ENCODE results near the gene JHY. TPM values are rescaled to one million over a fixed set of nuclear protein-coding genes. Genes with fewer than 3 reads are reported as not detected.

Gene JHY
- total RNA-seq, 1 donor from 2014 or later = 3.4 TPM

DNA sequence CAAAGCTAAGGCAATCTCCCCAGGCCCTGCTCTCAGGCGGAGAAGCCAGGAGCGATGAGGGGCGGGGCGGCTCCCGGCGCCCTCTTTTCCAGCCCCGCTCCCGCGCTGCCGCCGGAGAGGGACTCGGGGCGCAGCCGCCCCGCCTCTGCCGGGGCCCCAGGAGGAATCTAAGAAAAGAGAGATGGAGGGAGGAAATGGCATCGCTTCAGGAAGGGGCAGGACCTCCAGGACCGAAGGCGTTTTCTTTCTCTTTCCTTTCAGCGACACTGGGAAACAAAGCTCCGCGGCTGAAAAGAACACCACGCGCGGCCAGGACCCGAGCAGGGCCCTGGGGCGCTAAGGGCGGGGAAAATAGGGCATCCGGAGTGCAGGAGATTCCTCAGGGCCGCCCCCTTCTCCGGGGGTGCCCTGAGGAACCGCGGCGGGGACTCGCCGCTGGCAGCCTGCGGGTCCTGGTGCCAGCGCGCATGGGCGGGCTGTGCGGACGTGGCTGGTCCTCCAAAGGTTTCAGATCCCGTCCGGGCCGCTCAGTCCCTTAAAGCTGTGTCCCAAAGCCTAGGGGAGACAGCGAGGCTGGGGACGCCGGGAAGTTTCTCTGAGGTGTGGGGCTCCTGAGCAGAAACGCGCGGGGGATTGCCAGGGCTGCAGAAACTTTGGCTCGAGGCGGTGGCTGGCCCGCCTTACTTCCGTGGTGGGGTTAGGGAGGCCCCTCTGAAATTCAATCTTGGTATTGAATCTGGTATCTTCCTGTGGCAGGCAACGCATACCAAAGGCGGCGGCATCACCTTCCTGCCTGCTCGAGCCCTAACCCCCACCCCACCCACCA lies 101.8 kb downstream of the JHY start:
- H3K36me3 ChIP-seq (ENCODE audit: control insufficient read depth, insufficient read depth, low read length) = no peaks in the 10 kb centered on the region
- peaks cover 60% of the 10 kb centered on the region for H3K27me3 ChIP-seq (ENCODE audit: control insufficient read depth, insufficient read depth, low read length)
- no peak for DNase-seq (ENCODE audit: low read depth)
- H3K4me3 ChIP-seq (ENCODE audit: low read depth, low read length) = peak overlapping the region; percentile 50
- TF ChIP-seq, protein P1, sequence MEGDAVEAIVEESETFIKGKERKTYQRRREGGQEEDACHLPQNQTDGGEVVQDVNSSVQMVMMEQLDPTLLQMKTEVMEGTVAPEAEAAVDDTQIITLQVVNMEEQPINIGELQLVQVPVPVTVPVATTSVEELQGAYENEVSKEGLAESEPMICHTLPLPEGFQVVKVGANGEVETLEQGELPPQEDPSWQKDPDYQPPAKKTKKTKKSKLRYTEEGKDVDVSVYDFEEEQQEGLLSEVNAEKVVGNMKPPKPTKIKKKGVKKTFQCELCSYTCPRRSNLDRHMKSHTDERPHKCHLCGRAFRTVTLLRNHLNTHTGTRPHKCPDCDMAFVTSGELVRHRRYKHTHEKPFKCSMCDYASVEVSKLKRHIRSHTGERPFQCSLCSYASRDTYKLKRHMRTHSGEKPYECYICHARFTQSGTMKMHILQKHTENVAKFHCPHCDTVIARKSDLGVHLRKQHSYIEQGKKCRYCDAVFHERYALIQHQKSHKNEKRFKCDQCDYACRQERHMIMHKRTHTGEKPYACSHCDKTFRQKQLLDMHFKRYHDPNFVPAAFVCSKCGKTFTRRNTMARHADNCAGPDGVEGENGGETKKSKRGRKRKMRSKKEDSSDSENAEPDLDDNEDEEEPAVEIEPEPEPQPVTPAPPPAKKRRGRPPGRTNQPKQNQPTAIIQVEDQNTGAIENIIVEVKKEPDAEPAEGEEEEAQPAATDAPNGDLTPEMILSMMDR (IDR thresholded peaks at IDR 0.05; ENCODE audit: insufficient read depth, low read length, poor library complexity, severe bottlenecking) = no peak

DNA sequence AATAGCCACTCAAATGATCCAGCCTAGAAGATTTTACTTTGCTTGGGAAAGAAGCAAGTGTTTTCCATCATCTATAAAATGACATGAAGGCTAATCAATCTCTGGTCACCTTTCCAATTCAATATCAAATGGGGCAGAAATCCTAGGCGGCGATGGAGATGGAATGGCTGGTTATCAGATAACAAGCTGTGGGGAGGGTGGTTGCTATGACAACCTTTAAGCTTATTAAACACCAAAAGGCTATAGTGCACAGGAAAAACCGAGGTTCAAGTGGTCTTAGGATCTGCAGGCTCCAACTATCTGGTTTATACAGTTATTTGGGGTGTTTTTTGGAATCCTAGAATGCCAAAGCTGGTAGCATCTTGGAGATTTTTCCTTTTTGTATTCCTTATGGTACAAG lies 113.0 kb downstream of the JHY start:
- Histone ChIP-seq H3K27me3 (ENCODE audit: control insufficient read depth, insufficient read depth, low read length) (peaks cover 6% of the 10 kb centered on the region), H3K4me3 (ENCODE audit: low read depth, low read length) (no peak overlapping the region), H3K36me3 (ENCODE audit: control insufficient read depth, insufficient read depth, low read length) (no peaks in the 10 kb centered on the region)
- no peak for DNase-seq (ENCODE audit: low read depth)
- TF ChIP-seq, protein P1 (IDR thresholded peaks at IDR 0.05; ENCODE audit: insufficient read depth, low read length, poor library complexity, severe bottlenecking) = no peak

DNA sequence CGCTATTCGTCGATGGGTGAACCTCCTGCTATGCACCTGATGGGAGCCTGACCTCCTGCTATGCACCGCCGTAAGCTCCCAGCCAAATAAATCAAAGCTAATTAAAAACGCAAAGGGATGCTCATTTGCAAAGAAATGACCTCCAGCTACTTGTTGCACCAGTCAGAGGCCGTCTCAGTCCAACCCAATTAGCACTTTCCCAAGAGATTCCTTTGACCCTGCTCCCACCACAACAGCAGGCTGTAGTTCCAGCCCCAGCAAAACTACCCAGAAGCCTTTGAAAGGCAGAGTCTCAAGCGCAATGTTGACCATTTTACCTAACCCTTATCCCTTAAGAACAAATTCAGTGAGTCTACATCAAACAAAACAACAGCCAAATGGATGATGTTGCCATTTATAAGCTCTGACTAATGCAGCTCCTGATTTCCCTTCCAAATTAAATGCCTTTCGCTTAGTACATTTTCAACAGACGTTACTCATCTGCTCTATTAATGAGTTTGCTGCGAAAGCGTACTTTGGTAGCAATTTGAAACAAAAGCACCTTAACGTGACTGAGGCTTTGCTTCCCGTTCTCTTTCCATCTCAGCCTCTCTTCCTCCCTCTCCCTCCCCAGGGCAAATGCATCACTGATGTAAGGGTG lies 116.3 kb downstream of the JHY start:
- H3K4me3 ChIP-seq (ENCODE audit: low read depth, low read length) = no peak overlapping the region
- peaks cover 10% of the 10 kb centered on the region for H3K27me3 ChIP-seq (ENCODE audit: control insufficient read depth, insufficient read depth, low read length)
- no peaks in the 10 kb centered on the region for H3K36me3 ChIP-seq (ENCODE audit: control insufficient read depth, insufficient read depth, low read length)
- DNase-seq (ENCODE audit: low read depth) = no peak
- TF ChIP-seq, protein P1 (IDR thresholded peaks at IDR 0.05; ENCODE audit: insufficient read depth, low read length, poor library complexity, severe bottlenecking) = no peak

DNA sequence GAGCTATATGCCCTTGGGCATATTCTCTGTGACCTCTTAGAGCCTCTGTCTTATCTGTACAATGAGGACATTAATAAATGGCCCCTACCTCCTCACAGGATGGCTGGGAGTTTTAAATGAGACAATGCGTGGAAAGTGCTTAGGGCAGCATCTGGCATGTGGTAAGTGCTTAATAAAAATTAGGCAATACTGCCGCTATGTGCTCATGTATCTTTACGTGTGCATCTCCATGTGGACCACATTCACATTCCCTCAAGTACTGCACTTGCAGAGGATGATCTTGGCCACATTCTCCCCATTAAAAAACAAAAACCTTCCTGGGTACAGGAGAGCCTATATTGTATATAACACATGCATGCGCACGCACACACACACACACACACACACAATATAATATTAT lies 118.2 kb downstream of the JHY start:
- no peak for DNase-seq (ENCODE audit: low read depth)

DNA sequence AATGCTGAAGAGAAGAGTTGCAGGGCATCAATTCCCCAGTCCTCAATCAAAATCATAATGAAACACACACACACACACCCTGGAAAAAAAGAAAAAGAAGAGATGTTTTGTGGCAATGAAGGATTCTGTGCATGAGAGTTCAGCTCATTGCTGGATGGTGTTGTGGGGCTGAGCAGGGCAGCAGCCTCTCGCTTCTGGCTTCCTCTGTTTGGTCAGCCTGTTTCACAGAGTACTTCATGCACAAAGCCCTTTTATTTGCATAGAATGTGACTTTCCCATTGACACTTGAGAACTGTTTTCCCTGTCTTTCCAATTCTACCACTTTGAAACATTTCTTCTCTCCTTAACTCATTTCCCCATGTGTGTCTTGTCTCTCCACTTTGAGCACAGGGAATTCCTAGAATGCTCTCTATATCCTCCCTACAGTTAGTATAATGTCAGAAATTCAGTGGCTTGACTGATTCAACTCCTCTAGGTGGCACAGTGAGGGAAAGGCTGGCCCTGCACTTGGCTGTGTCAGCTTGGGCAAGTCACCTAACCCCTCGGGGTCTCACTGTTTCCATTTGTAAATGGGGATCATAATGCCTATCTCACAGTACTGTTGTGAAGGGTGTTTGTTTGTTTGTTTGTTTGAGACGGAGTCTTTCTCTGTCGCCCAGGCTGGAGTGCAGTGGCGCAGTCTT lies 124.4 kb downstream of the JHY start:
- no peak overlapping the region for H3K4me3 ChIP-seq (ENCODE audit: low read depth, low read length)
- H3K36me3 ChIP-seq (ENCODE audit: control insufficient read depth, insufficient read depth, low read length) = no peaks in the 10 kb centered on the region

More for the DNA sequence above, 118.2 kb downstream of the JHY start:
- Histone ChIP-seq H3K36me3 (ENCODE audit: control insufficient read depth, insufficient read depth, low read length) (no peaks in the 10 kb centered on the region), H3K4me3 (ENCODE audit: low read depth, low read length) (no peak overlapping the region), H3K27me3 (ENCODE audit: control insufficient read depth, insufficient read depth, low read length) (peaks cover 10% of the 10 kb centered on the region)
- TF ChIP-seq, protein P1 (IDR thresholded peaks at IDR 0.05; ENCODE audit: insufficient read depth, low read length, poor library complexity, severe bottlenecking) = no peak

More for the DNA sequence above, 124.4 kb downstream of the JHY start:
- no peak for DNase-seq (ENCODE audit: low read depth)
- TF ChIP-seq, protein P1 (IDR thresholded peaks at IDR 0.05; ENCODE audit: insufficient read depth, low read length, poor library complexity, severe bottlenecking) = no peak
- peaks cover 5% of the 10 kb centered on the region for H3K27me3 ChIP-seq (ENCODE audit: control insufficient read depth, insufficient read depth, low read length)

Other genes with a start within 250 kb of the JHY start
- gene UBASH3B, start 227.0 kb upstream of the JHY start, total RNA-seq = 32.0 and 45.4 TPM in 2 replicates
- 0.55 TPM in 1 of 2 replicates, not detected in the other for gene CRTAM, start 44.3 kb upstream of the JHY start, total RNA-seq
- not detected in 2 replicates for gene BSX, start 99.1 kb downstream of the JHY start, total RNA-seq
- gene HSPA8, start 179.4 kb downstream of the JHY start, total RNA-seq = 1,290 and 1,738 TPM in 2 replicates

All from kidney epithelial cell (primary cell).